HepG2 (cell line): Measurements from ENCODE around the gene AHSG. TPM values are rescaled to one million over a fixed set of nuclear protein-coding genes. Genes with fewer than 3 reads are reported as not detected.

Experiments used
- CBX2 ChIP-seq, 2 experiments: fragments of 200-600 bp in 1 of 2; sonication (generic); formaldehyde crosslinking in 1 of 2; IDR thresholded peaks; 2 replicates each; pipeline versions ENCODE4 v1.7.0 to v1.8.1; 2018 to 2022; ENCODE audit warnings: low read depth in 2 of 2, low read length in 1 of 2, mild to moderate bottlenecking in 1 of 2, missing genetic modification reagents in 1 of 2
- EEA1 ChIP-seq: sonication (generic); formaldehyde crosslinking; IDR thresholded peaks from 2 replicates; pipeline ENCODE4 v1.5.1; 2020; ENCODE audit warnings: mild to moderate bottlenecking, missing genetic modification reagents, borderline replicate concordance
- FLYWCH1 ChIP-seq: sonication (generic); formaldehyde crosslinking; IDR thresholded peaks from 2 replicates; pipeline ENCODE4 v1.8.1; 2023; ENCODE audit warnings: mild to moderate bottlenecking, missing genetic modification reagents
- GATAD1 ChIP-seq: IDR thresholded peaks from 2 replicates; pipeline ENCODE4 v1.6.1; 2016; ENCODE audit warnings: missing genetic modification reagents, missing compliant biosample characterization
- HOXA9 ChIP-seq: sonication (generic); formaldehyde crosslinking; IDR thresholded peaks from 2 replicates; pipeline ENCODE4 v1.8.1; 2022; ENCODE audit warnings: missing genetic modification reagents, mild to moderate bottlenecking, moderate library complexity, borderline replicate concordance
- IKZF4 ChIP-seq: sonication (generic); formaldehyde crosslinking; IDR thresholded peaks from 2 replicates; pipeline ENCODE4 v1.5.1; 2020; ENCODE audit warnings: borderline replicate concordance, mild to moderate bottlenecking, low read depth, missing genetic modification reagents; ENCODE audit errors: not compliant biosample characterization
- KDM4B ChIP-seq: sonication (generic); formaldehyde crosslinking; IDR thresholded peaks from 2 replicates; pipeline ENCODE4 v1.4.0; 2020; ENCODE audit warnings: missing genetic modification reagents
- KDM5A ChIP-seq: fragments of 200-600 bp; sonication (generic); IDR thresholded peaks from 2 replicates; pipeline ENCODE4 v1.7.0; 2018; ENCODE audit warnings: antibody characterized with exemption, mild to moderate bottlenecking, low read length, borderline replicate concordance
- MIER3 ChIP-seq: IDR thresholded peaks from 2 replicates; pipeline ENCODE4 v1.6.1; 2016; ENCODE audit warnings: missing compliant biosample characterization, borderline replicate concordance
- NCOA2 ChIP-seq: sonication (generic); formaldehyde crosslinking; IDR thresholded peaks from 2 replicates; pipeline ENCODE4 v1.8.0; 2022; ENCODE audit warnings: inconsistent platforms
- NFE2 ChIP-seq: sonication (generic); formaldehyde crosslinking; IDR thresholded peaks from 2 replicates; pipeline ENCODE4 v1.4.0; 2020; ENCODE audit warnings: missing genetic modification reagents
- PAWR ChIP-seq: sonication (generic); formaldehyde crosslinking; IDR thresholded peaks from 2 replicates; pipeline ENCODE4 v1.4.0; 2020; ENCODE audit warnings: missing genetic modification reagents, mild to moderate bottlenecking, borderline replicate concordance
- PHF5A ChIP-seq: IDR thresholded peaks from one replicate; pipeline ENCODE4 v1.6.1; 2018; ENCODE audit warnings: low read depth, missing genetic modification reagents; ENCODE audit not compliant: unreplicated experiment
- PLRG1 ChIP-seq: fragments of 450-650 bp; conservative IDR thresholded peaks from 2 replicates; pipeline ENCODE4 v1.6.1; 2016
- RARA ChIP-seq: IDR thresholded peaks from 2 replicates; pipeline ENCODE4 v1.6.1; 2016; ENCODE audit warnings: missing genetic modification reagents, missing compliant biosample characterization
- WIZ ChIP-seq: sonication (generic); formaldehyde crosslinking; IDR thresholded peaks from 2 replicates; pipeline ENCODE4 v1.5.1; 2020; ENCODE audit warnings: mild to moderate bottlenecking, missing genetic modification reagents
- ZBTB7B ChIP-seq: sonication (generic); formaldehyde crosslinking; IDR thresholded peaks from 2 replicates; pipeline ENCODE4 v1.4.0; 2020; ENCODE audit warnings: missing genetic modification reagents
- ZMYM3 ChIP-seq: sonication (generic); formaldehyde crosslinking; IDR thresholded peaks from 2 replicates; pipeline ENCODE4 v1.5.1; 2020; ENCODE audit warnings: mild to moderate bottlenecking, missing genetic modification reagents
- ZNF24 ChIP-seq: fragments of 450-650 bp; IDR thresholded peaks from 2 replicates; pipeline ENCODE4 v1.6.1; 2017; ENCODE audit warnings: antibody characterized with exemption, mild to moderate bottlenecking
- ZNF264 ChIP-seq: sonication (generic); formaldehyde crosslinking; IDR thresholded peaks from 2 replicates; pipeline ENCODE4 v1.4.0; 2020; ENCODE audit warnings: missing genetic modification reagents
- ZNF674 ChIP-seq: sonication (generic); formaldehyde crosslinking; IDR thresholded peaks from 2 replicates; pipeline ENCODE4 v1.5.0; 2020; ENCODE audit warnings: low read depth, mild to moderate bottlenecking, missing genetic modification reagents
- ZNF773 ChIP-seq: sonication (generic); formaldehyde crosslinking; IDR thresholded peaks from 2 replicates; pipeline ENCODE4 v1.4.0; 2020; ENCODE audit warnings: missing genetic modification reagents, borderline replicate concordance
- ZNF780A ChIP-seq: sonication (generic); formaldehyde crosslinking; IDR thresholded peaks from 2 replicates; pipeline ENCODE4 v1.8.0; 2022; ENCODE audit warnings: mild to moderate bottlenecking, missing genetic modification reagents, moderate library complexity
- ZNF891 ChIP-seq: sonication (generic); formaldehyde crosslinking; IDR thresholded peaks from 2 replicates; pipeline ENCODE4 v1.5.0; 2020; ENCODE audit warnings: mild to moderate bottlenecking, missing genetic modification reagents
- polyA plus RNA-seq, 8 experiments: library from polyadenylated mRNA; depleted of rRNA in 3 of 8; stranded (reverse) in 7 of 8; unstranded in 1 of 8; fragments of >200 nt; fragmentation: Illumina TruSeq in 4 of 8; extraction: Trizol in 4 of 8; gene quantifications; 2 replicates each; pipeline versions ENCODE4 v1.2.1 to v1.2.3, GENCODE V29; 2011 to 2016; ENCODE audit warnings: low read depth in 4 of 8, missing spikeins in 1 of 8, mixed read lengths in 1 of 8; ENCODE audit not compliant: insufficient read depth in 1 of 8
- total RNA-seq, 5 experiments: library from RNA; depleted of rRNA; stranded (reverse); fragments of >200 nt; fragmentation: Illumina TruSeq; extraction: Trizol; gene quantifications; 2 replicates each; pipeline ENCODE4 v1.2.3, GENCODE V29; 2016; ENCODE audit warnings: low read depth in 1 of 5
- TF ChIP-seq, protein P1 (sequence below): IDR thresholded peaks from 2 replicates; pipeline ENCODE4 v1.6.1; 2018; ENCODE audit warnings: missing genetic modification reagents
- TF ChIP-seq, protein P2 (sequence below): sonication (generic); formaldehyde crosslinking; IDR thresholded peaks from 2 replicates; pipeline ENCODE4 v1.5.0; 2020; ENCODE audit warnings: mild to moderate bottlenecking, missing genetic modification reagents
- TF ChIP-seq, protein P3 (sequence below): sonication (generic); formaldehyde crosslinking; IDR thresholded peaks from 2 replicates; pipeline ENCODE4 v1.8.0; 2022; ENCODE audit warnings: mild to moderate bottlenecking, missing genetic modification reagents

The AHSG gene
- total and polyA plus RNA-seq, 2 of the 13 experiments (the other 11 are each of a cell fraction or from before 2014, with no cell fraction given): 2,043 to 19,152 TPM

DNA sequence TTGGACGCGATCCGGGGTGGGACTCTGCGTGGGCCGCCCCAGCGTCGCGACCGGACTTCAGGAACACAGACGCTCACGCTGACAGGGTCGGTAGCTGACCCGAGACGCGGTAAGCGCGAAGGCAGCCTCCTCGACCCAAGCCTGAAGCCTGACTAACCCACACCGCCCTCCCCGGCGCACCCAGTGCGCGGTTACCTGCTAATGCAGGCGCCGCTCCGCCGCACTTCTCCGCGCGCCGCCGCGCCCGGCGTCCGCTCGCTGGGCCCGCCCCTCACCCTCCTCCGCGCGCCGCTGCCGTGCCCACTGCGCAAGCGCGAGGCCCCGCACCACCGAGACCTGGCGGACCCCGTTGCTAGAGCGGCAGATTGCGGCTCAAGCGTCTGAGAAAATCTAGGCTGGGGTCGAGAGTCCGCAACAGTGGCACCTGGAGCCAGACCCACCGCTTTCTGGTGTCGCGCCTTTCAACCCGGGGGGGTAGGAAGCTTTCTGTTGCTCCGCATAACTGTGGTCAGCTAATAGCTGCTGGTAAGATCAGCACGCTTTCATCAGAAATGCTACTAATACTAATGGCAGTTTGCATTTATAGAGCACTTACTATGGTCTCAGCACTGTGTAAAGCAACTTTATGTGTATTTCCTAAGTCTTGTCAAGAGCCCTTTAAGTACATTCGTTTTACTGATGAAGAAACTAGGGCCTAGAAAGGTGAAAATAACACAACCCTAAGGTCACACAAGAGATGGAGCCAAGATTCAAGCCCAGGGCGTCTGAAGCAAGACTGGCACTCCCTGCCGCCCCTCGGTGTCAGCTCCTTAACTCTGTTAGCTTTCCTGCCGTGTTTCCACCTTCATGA, 45.6 kb upstream of the AHSG start, which contains the start of gene TBCCD1 (continued):
- TF ChIP-seq, protein P1, sequence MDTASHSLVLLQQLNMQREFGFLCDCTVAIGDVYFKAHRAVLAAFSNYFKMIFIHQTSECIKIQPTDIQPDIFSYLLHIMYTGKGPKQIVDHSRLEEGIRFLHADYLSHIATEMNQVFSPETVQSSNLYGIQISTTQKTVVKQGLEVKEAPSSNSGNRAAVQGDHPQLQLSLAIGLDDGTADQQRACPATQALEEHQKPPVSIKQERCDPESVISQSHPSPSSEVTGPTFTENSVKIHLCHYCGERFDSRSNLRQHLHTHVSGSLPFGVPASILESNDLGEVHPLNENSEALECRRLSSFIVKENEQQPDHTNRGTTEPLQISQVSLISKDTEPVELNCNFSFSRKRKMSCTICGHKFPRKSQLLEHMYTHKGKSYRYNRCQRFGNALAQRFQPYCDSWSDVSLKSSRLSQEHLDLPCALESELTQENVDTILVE: peak; percentile 66
- no peak for TF ChIP-seq PAWR (CRISPR knock-in tag)
- TF ChIP-seq PLRG1: no peak
- no peak for TF ChIP-seq HOXA9
- TF ChIP-seq ZBTB7B (CRISPR knock-in tag): peak; percentile 19; the same call in 1 of the 2 replicates
- no peak for TF ChIP-seq WIZ
- no peak for TF ChIP-seq ZNF773 (CRISPR knock-in tag)
- TF ChIP-seq FLYWCH1: no peak
- TF ChIP-seq ZNF24: no peak
- TF ChIP-seq ZNF674: peak; percentile 68; the same call in 1 of the 2 replicates
- TF ChIP-seq, protein P2, sequence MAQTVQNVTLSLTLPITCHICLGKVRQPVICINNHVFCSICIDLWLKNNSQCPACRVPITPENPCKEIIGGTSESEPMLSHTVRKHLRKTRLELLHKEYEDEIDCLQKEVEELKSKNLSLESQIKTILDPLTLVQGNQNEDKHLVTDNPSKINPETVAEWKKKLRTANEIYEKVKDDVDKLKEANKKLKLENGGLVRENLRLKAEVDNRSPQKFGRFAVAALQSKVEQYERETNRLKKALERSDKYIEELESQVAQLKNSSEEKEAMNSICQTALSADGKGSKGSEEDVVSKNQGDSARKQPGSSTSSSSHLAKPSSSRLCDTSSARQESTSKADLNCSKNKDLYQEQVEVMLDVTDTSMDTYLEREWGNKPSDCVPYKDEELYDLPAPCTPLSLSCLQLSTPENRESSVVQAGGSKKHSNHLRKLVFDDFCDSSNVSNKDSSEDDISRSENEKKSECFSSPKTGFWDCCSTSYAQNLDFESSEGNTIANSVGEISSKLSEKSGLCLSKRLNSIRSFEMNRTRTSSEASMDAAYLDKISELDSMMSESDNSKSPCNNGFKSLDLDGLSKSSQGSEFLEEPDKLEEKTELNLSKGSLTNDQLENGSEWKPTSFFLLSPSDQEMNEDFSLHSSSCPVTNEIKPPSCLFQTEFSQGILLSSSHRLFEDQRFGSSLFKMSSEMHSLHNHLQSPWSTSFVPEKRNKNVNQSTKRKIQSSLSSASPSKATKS (CRISPR knock-in tag): no peak
- no peak for TF ChIP-seq KDM4B (CRISPR knock-in tag)
- no peak for TF ChIP-seq PHF5A (CRISPR knock-in tag)
- TF ChIP-seq RARA (CRISPR knock-in tag): no peak
- TF ChIP-seq ZNF264 (CRISPR knock-in tag): no peak
- TF ChIP-seq ZNF891: peak; percentile 78; the same call in 1 of the 2 replicates
- TF ChIP-seq NCOA2 (CRISPR knock-in tag): no peak; the same call in 1 of the 2 replicates
- no peak for TF ChIP-seq ZNF780A (CRISPR knock-in tag)
- TF ChIP-seq GATAD1 (CRISPR knock-in tag): peak; percentile 87
- TF ChIP-seq, protein P3, sequence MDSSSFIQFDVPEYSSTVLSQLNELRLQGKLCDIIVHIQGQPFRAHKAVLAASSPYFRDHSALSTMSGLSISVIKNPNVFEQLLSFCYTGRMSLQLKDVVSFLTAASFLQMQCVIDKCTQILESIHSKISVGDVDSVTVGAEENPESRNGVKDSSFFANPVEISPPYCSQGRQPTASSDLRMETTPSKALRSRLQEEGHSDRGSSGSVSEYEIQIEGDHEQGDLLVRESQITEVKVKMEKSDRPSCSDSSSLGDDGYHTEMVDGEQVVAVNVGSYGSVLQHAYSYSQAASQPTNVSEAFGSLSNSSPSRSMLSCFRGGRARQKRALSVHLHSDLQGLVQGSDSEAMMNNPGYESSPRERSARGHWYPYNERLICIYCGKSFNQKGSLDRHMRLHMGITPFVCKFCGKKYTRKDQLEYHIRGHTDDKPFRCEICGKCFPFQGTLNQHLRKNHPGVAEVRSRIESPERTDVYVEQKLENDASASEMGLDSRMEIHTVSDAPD (CRISPR knock-in tag): no peak
- peak; percentile 14; the same call in 1 of the 2 replicates for TF ChIP-seq ZMYM3 (CRISPR knock-in tag)
- no peak; the same call in 1 of the 2 replicates for TF ChIP-seq MIER3 (CRISPR knock-in tag)
- peak; percentile 70 for TF ChIP-seq KDM5A
- peak; percentile 68; the same call in 1 of the 2 replicates for TF ChIP-seq EEA1 (CRISPR knock-in tag)
- TF ChIP-seq NFE2 (CRISPR knock-in tag): no peak
- TF ChIP-seq CBX2 (IDR thresholded peaks at IDR 0.05; ENCODE audit: low read depth, low read length): no peak
- TF ChIP-seq CBX2 (CRISPR knock-in tag; IDR thresholded peaks at IDR 0.05; ENCODE audit: low read depth): no peak
- TF ChIP-seq IKZF4 (CRISPR knock-in tag): no peak
